OCI-LY7 (cell line): Measurements from ENCODE around the gene ZNF439. TPM values are rescaled to one million over a fixed set of nuclear protein-coding genes. Genes with fewer than 3 reads are reported as not detected.
"Not testable (repeated sequence)": the region's sequence is repeated elsewhere in the genome, so short reads cannot be mapped to it uniquely, and the experiment has no call there.

Source experiments
- BruUV-seq: library from RNA; stranded (reverse); fragments of 400-500 nt; replicated peaks from 2 replicates; lab custom pipeline; 2021; lab: Mats Ljungman, UMichigan
- CTCF ChIA-PET: fragments of 300-600 bp; sonication (Branson Sonifier 250); formaldehyde crosslinking; loops from one replicate; lab custom pipeline; 2022; ENCODE audit warnings: antibody characterized with exemption; ENCODE audit not compliant: unreplicated experiment; lab: Charles Lee
- POLR2A ChIA-PET: fragments of 300-600 bp; sonication (Branson Sonifier 250); formaldehyde crosslinking; loops from one replicate; lab custom pipeline; 2022; ENCODE audit warnings: antibody characterized with exemption; lab: Charles Lee
- DNase-seq: peaks from one replicate; pipeline ENCODE4 v3.0.0-alpha.2; 2015; ENCODE audit warnings: low spot score
- H2AFZ ChIP-seq: fragments of 200-600 bp; sonication (generic), shearing (Covaris generic); 2 replicates; pipeline ENCODE4 v1.6.1; 2014; ENCODE audit warnings: mild to moderate bottlenecking, antibody characterized with exemption, low read length, moderate library complexity
- H3K27ac ChIP-seq: fragments of 200-600 bp; sonication (generic); 2 replicates; pipeline ENCODE4 v1.5.1; 2014; ENCODE audit warnings: mixed run types, low read depth, mild to moderate bottlenecking, moderate library complexity, low read length, inconsistent platforms; ENCODE audit not compliant: poor library complexity, severe bottlenecking
- H3K36me3 ChIP-seq: fragments of 200-600 bp; sonication (generic); 2 replicates; pipeline ENCODE4 v1.6.1; 2014; ENCODE audit warnings: mild to moderate bottlenecking, antibody characterized with exemption, low read length, moderate library complexity, mixed read lengths; ENCODE audit not compliant: insufficient read depth
- H3K4me1 ChIP-seq: fragments of 200-600 bp; sonication (generic); 2 replicates; pipeline ENCODE4 v1.5.1; 2014; ENCODE audit warnings: mild to moderate bottlenecking, low read length; ENCODE audit not compliant: insufficient read depth, poor library complexity, severe bottlenecking
- H3K4me2 ChIP-seq: fragments of 200-600 bp; sonication (generic); 2 replicates; pipeline ENCODE4 v1.6.1; 2014; ENCODE audit warnings: mild to moderate bottlenecking, low read length
- H3K4me3 ChIP-seq: fragments of 200-600 bp; sonication (generic); 2 replicates; pipeline ENCODE4 v1.5.1; 2014; ENCODE audit warnings: mild to moderate bottlenecking, low read depth, low read length; ENCODE audit not compliant: poor library complexity, severe bottlenecking
- H3K79me2 ChIP-seq: fragments of 200-600 bp; sonication (generic); 2 replicates; pipeline ENCODE4 v1.6.1; 2016; ENCODE audit warnings: low read depth, mild to moderate bottlenecking, low read length, moderate library complexity, mixed read lengths; ENCODE audit not compliant: insufficient read depth
- H3K9me2 ChIP-seq: fragments of 200-600 bp; sonication (generic); 2 replicates; pipeline ENCODE4 v1.6.1; 2016; ENCODE audit warnings: mild to moderate bottlenecking, low read length, mixed read lengths; ENCODE audit not compliant: insufficient read depth
- H3K9me3 ChIP-seq: fragments of 200-600 bp; sonication (generic); 2 replicates; pipeline ENCODE4 v1.6.1; 2014; ENCODE audit warnings: mild to moderate bottlenecking, mixed run types, low read length, mixed read lengths
- H4K20me1 ChIP-seq: fragments of 200-600 bp; sonication (generic); 2 replicates; pipeline ENCODE4 v1.6.1; 2014; ENCODE audit warnings: mild to moderate bottlenecking, antibody characterized with exemption, low read length, moderate library complexity, mixed read lengths; ENCODE audit not compliant: insufficient read depth
- EZH2phosphoT487 ChIP-seq: fragments of 200-600 bp; sonication (generic); IDR thresholded peaks from 2 replicates; pipeline ENCODE4 v1.6.1; 2018; ENCODE audit warnings: low read depth, borderline replicate concordance, mild to moderate bottlenecking, mixed run types, antibody characterized with exemption, low read length, moderate library complexity, mixed read lengths
- intact Hi-C: fragments of 100-400 bp; cut with micrococcal nuclease; formaldehyde crosslinking; loops from one replicate; pipeline ENCODE4 v1.10.0; 2022; ENCODE audit not compliant: unreplicated experiment
- total RNA-seq, 2 experiments: library from RNA; depleted of rRNA in 1 of 2; stranded (reverse); fragments of >200 nt in 1 of 2; shearing (Covaris generic) in 1 of 2; gene quantifications; 2 replicates each; pipeline ENCODE4 v1.2.3, GENCODE V29; 2014 to 2022
- TF ChIP-seq, protein P1 (sequence below): fragments of 200-600 bp; sonication (generic); conservative IDR thresholded peaks from 2 replicates; pipeline ENCODE4 v1.5.1; 2014; ENCODE audit warnings: mild to moderate bottlenecking, antibody characterized with exemption, low read length, moderate library complexity, mixed read lengths

Gene ZNF439
- total RNA-seq, 2 experiments from 2014 or later: 33.8 to 40.2 TPM

DNA sequence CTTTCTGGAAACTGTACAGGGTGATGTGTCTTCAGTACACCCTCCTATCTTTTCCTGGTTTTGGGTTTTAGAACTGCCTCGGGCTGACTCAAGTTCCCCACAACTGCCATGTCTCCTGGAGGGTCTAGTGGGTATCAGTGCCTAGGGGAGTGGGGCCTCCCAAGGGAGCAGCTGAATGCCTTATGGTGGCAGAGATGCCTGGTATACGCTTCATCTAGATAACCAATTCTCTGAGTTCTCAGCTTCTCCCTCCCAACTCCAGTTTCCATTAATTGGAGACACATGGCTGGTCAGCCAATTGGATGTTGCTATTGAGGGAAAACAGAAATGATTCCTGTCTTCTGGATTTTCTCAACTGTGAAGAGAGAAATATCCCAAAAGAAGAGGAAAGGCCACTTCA lies 12.8 kb downstream of the ZNF439 start:
- ChIA-PET POLR2A (no interaction called here), CTCF (no interaction called here)
- H3K9me3 ChIP-seq: no peaks in the 10 kb centered on the region
- intact Hi-C loops: no loop called here
- H3K4me2 ChIP-seq: no peak overlapping the region
- TF ChIP-seq EZH2phosphoT487: no peak
- TF ChIP-seq, protein P1, sequence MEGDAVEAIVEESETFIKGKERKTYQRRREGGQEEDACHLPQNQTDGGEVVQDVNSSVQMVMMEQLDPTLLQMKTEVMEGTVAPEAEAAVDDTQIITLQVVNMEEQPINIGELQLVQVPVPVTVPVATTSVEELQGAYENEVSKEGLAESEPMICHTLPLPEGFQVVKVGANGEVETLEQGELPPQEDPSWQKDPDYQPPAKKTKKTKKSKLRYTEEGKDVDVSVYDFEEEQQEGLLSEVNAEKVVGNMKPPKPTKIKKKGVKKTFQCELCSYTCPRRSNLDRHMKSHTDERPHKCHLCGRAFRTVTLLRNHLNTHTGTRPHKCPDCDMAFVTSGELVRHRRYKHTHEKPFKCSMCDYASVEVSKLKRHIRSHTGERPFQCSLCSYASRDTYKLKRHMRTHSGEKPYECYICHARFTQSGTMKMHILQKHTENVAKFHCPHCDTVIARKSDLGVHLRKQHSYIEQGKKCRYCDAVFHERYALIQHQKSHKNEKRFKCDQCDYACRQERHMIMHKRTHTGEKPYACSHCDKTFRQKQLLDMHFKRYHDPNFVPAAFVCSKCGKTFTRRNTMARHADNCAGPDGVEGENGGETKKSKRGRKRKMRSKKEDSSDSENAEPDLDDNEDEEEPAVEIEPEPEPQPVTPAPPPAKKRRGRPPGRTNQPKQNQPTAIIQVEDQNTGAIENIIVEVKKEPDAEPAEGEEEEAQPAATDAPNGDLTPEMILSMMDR: no peak
- no peaks in the 10 kb centered on the region for H3K4me1 ChIP-seq
- H3K36me3 ChIP-seq: peaks cover 14% of the 10 kb centered on the region
- H3K27ac ChIP-seq: no peak overlapping the region
- peaks cover 4% of the 10 kb centered on the region; the same call in 1 of the 2 replicates for H3K79me2 ChIP-seq
- no TSS peak for BruUV-seq
- no peak for DNase-seq
- no peaks in the 10 kb centered on the region for H4K20me1 ChIP-seq
- H3K9me2 ChIP-seq: no peaks in the 10 kb centered on the region
- no peak overlapping the region for H3K4me3 ChIP-seq
- no peak overlapping the region for H2AFZ ChIP-seq

DNA sequence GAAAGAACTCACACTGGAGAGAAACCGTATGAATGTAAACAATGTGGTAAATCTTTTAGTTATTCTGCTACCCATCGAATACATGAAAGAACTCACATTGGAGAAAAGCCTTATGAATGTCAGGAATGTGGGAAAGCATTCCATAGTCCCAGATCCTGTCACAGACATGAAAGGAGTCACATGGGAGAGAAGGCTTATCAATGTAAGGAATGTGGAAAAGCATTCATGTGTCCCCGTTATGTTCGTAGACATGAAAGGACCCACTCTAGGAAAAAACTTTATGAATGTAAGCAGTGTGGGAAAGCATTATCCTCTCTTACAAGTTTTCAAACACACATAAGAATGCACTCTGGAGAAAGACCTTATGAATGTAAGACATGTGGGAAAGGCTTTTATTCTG lies 19.2 kb downstream of the ZNF439 start:
- H3K36me3 ChIP-seq: peaks cover 51% of the 10 kb centered on the region
- H3K4me1 ChIP-seq, H3K9me3 ChIP-seq, H3K9me2 ChIP-seq, H3K4me3 ChIP-seq, H3K27ac ChIP-seq, H2AFZ ChIP-seq, intact Hi-C loops, H3K4me2 ChIP-seq, H4K20me1 ChIP-seq, H3K79me2 ChIP-seq, CTCF ChIA-PET, DNase-seq, POLR2A ChIA-PET: not testable (repeated sequence)
- BruUV-seq: TSS peak; percentile 50

DNA sequence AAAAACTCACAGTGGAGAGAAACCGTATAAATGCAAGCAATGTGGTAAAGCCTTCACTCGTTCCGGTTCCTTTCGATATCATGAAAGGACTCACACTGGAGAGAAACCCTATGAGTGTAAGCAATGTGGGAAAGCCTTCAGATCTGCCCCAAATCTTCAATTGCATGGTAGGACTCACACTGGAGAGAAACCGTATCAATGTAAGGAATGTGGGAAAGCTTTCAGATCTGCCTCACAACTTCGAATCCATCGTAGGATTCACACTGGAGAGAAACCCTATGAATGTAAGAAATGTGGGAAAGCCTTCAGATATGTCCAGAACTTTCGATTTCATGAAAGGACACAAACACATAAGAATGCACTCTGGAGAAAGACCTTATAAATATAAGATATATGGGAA lies 19.7 kb downstream of the ZNF439 start:
- no TSS peak for BruUV-seq
- Histone ChIP-seq H3K27ac (no peak overlapping the region), H4K20me1 (no peaks in the 10 kb centered on the region), H3K36me3 (peaks cover 51% of the 10 kb centered on the region), H3K4me2 (no peak overlapping the region), H3K4me3 (no peak overlapping the region), H2AFZ (no peak overlapping the region), H3K4me1 (no peaks in the 10 kb centered on the region), H3K9me2 (no peaks in the 10 kb centered on the region), H3K79me2 (peaks cover 4% of the 10 kb centered on the region; the same call in 1 of the 2 replicates), H3K9me3 (peaks cover 6% of the 10 kb centered on the region; the same call in 1 of the 2 replicates)
- CTCF ChIA-PET: no interaction called here
- no peak for TF ChIP-seq EZH2phosphoT487
- TF ChIP-seq, protein P1: no peak
- intact Hi-C loops: no loop called here
- no peak for DNase-seq
- POLR2A ChIA-PET: no interaction called here
